ENCODE data around the gene SNX4. TPM values are rescaled to one million over a fixed set of nuclear protein-coding genes. Genes with fewer than 3 reads are reported as not detected.
"Not testable (repeated sequence)": the region's sequence is repeated elsewhere in the genome, so short reads cannot be mapped to it uniquely, and the experiment has no call there.

SNX4 gene
- total and polyA plus RNA-seq, 2 of the 4 experiments (the other 2 are of a cell fraction): 10.7 to 25.6 TPM

GRCh38 chr3:125520563-125520919 lies 539 bp upstream of the SNX4 start:
- in situ Hi-C loops (cut with MboI; ENCODE audit: low sequenced_read_pairs); DNase-seq; intact Hi-C loops (cut with micrococcal nuclease); dilution Hi-C loops (cut with HindIII; ENCODE audit: low sequenced_read_pairs, unreplicated experiment); ATAC-seq (ENCODE audit: low read depth); H3K27me3 ChIP-seq (ENCODE audit: control insufficient read depth, insufficient read depth, low read length); H4K20me1 ChIP-seq (ENCODE audit: insufficient read depth, low read length); H3K9me1 ChIP-seq (ENCODE audit: insufficient read depth, low read length); BruUV-seq (replicated peaks); CTCF ChIA-PET; H3K36me3 ChIP-seq (ENCODE audit: control insufficient read depth, insufficient read depth, low read length); H3K9me3 ChIP-seq (ENCODE audit: control insufficient read depth, insufficient read depth, low read length); H3K4me1 ChIP-seq (ENCODE audit: control insufficient read depth, insufficient read depth, low read length); H2BK20ac ChIP-seq (ENCODE audit: low read depth, low read length): not testable (repeated sequence)
- Histone ChIP-seq H3K4me3 (ENCODE audit: insufficient read depth, low read depth, low read length) (peak overlapping the region; percentile 87), H3K23ac (ENCODE audit: low read depth, low read length) (peak overlapping the region; percentile 100; the same call in 1 of the 2 replicates), H3K4me2 (ENCODE audit: low read depth, low read length) (peak overlapping the region; percentile 82), H2BK120ac (ENCODE audit: low read depth, low read length) (peak overlapping the region; percentile 95), H2AK5ac (ENCODE audit: low read depth, low read length) (0 out of 2 replicates have a peak overlapping the region, but pooled peaks have one; percentile 61), H4K91ac (ENCODE audit: insufficient read depth, low read depth, low read length) (peak overlapping the region; percentile 94), H3K56ac (ENCODE audit: extremely low read depth, insufficient read depth, low read length) (peak overlapping the region; percentile 73; the same call in 1 of the 2 replicates), H4K8ac (ENCODE audit: low read depth in 2 of 2, low read length in 2 of 2) (peak overlapping the region; percentile 82 to 99), H2BK5ac (ENCODE audit: low read depth, low read length, poor library complexity, severe bottlenecking) (peak overlapping the region; percentile 83), H3K18ac (ENCODE audit: low read depth, low read length) (peak overlapping the region; percentile 62), H2AK9ac (replicated peaks; ENCODE audit: low read depth, low read length, poor library complexity) (peak overlapping the region; percentile 17), H3K27ac (ENCODE audit: insufficient read depth, low read length) (peak overlapping the region; percentile 59), H3K4ac (ENCODE audit: low read depth, low read length) (peak overlapping the region; percentile 100), H2AFZ (replicated peaks; ENCODE audit: low read length, poor library complexity) (peak overlapping the region; percentile 100), H3K79me1 (ENCODE audit: low read depth in 1 of 2, low read length in 2 of 2) (peaks cover 7 to 44% of the 10 kb centered on the region in 2 experiments), H4K5ac (ENCODE audit: low read depth, low read length) (peak overlapping the region; percentile 92), H3K9ac (ENCODE audit: low read depth, low read length) (peak overlapping the region; percentile 73), H3K14ac (replicated peaks; ENCODE audit: low read depth, low read length) (peak overlapping the region; percentile 100), H2BK15ac (ENCODE audit: low read depth, low read length) (peak overlapping the region; percentile 97; the same call in 1 of the 3 replicates)
- 80% methylated on average over 1 of the region's 15 CpGs; no CpG with 5 or more reads in 1 of the 2 experiments for WGBS, 2 experiments (ENCODE audit: extremely low coverage in 2 of 2, insufficient read length in 1 of 2)
- POLR2A ChIA-PET (ENCODE audit: unreplicated experiment): interaction anchor here (0.6 kb wide), 1 partner anchor 9 kb away, joined by 3 read pairs; no protein-coding TSS in a partner anchor
